Endothelial cell of umbilical vein (primary cell): Measurements from ENCODE around the gene SLFN12L. TPM values are rescaled to one million over a fixed set of nuclear protein-coding genes. Genes with fewer than 3 reads are reported as not detected.

Source experiments
- BruUV-seq: library from RNA; stranded (reverse); fragments of 400-500 nt; replicated peaks from 2 replicates; lab custom pipeline; 2021; lab: Mats Ljungman, UMichigan
- CTCF ChIA-PET: fragments of 300-600, 350-600 bp; sonication (Branson Sonifier 250); formaldehyde crosslinking; loops from one replicate; lab custom pipeline; 2021; ENCODE audit warnings: antibody characterized with exemption, inconsistent platforms; lab: Charles Lee
- POLR2A ChIA-PET: fragments of 300-600, 350-600 bp; sonication (Branson Sonifier 250); formaldehyde crosslinking; loops from one replicate; lab custom pipeline; 2021; ENCODE audit warnings: antibody characterized with exemption, inconsistent platforms; lab: Charles Lee
- DNase-seq: peaks from one replicate; pipeline ENCODE4 v3.0.0-alpha.2; 2011; ENCODE audit warnings: low read depth, low spot score
- FAIRE-seq: peaks from 2 replicates; lab custom pipeline; 2011; peaks lifted over from hg19 to GRCh38; lab: Jason Lieb, UNC
- H2AFZ ChIP-seq: 2 replicates; pipeline ENCODE4 v1.6.0; 2012; ENCODE audit warnings: low read depth, low read length, control low read depth, inconsistent platforms
- H3K27ac ChIP-seq: 2 replicates; pipeline ENCODE4 v1.5.1; 2011; ENCODE audit warnings: low read depth, mild to moderate bottlenecking, control low read depth, low read length, moderate library complexity; ENCODE audit not compliant: insufficient read depth
- H3K27me3 ChIP-seq, 2 experiments: 2 replicates each; pipeline versions ENCODE4 v1.6.0 to v1.6.1; 2011; ENCODE audit warnings: low read length in 2 of 2, mixed read lengths in 1 of 2; ENCODE audit not compliant: control insufficient read depth in 2 of 2, insufficient read depth in 2 of 2
- H3K36me3 ChIP-seq, 2 experiments: 2 replicates in 1 of 2; 3 replicates in 1 of 2; pipeline ENCODE4 v1.5.1; 2011; ENCODE audit warnings: low read length in 2 of 2, mild to moderate bottlenecking in 1 of 2, moderate library complexity in 1 of 2; ENCODE audit not compliant: control insufficient read depth in 2 of 2, insufficient read depth in 2 of 2; ENCODE audit errors: extremely low read depth in 1 of 2
- H3K4me1 ChIP-seq: 3 replicates; pipeline ENCODE4 v1.5.1; 2011; ENCODE audit warnings: mild to moderate bottlenecking, low read length; ENCODE audit not compliant: control insufficient read depth, insufficient read depth; ENCODE audit errors: extremely low read depth
- H3K4me2 ChIP-seq: 2 replicates; pipeline ENCODE4 v1.6.1; 2011; ENCODE audit warnings: low read length, control low read depth, mixed read lengths; ENCODE audit not compliant: insufficient read depth
- H3K4me3 ChIP-seq, 3 experiments: fragments of 200-600 bp in 1 of 3; sonication (generic), shearing (Covaris generic) in 1 of 3; replicated peaks in 1 of 3; 2 replicates each; pipeline ENCODE4 v1.5.1; 2011 to 2016; ENCODE audit warnings: control low read depth in 3 of 3, low read length in 3 of 3, mild to moderate bottlenecking in 2 of 3, inconsistent platforms in 1 of 3, low read depth in 1 of 3, moderate library complexity in 1 of 3; ENCODE audit not compliant: insufficient read depth in 1 of 3
- H3K79me2 ChIP-seq: 2 replicates; pipeline ENCODE4 v1.6.0; 2012; ENCODE audit warnings: low read length, inconsistent platforms; ENCODE audit not compliant: control insufficient read depth, insufficient read depth
- H3K9ac ChIP-seq: replicated peaks from 2 replicates; pipeline ENCODE3; 2011; ENCODE audit warnings: low read length, control low read depth; ENCODE audit not compliant: insufficient read depth; ENCODE audit errors: extremely low read depth
- H3K9me1 ChIP-seq: replicated peaks from 3 replicates; pipeline ENCODE4 v1.6.0; 2011; ENCODE audit warnings: mild to moderate bottlenecking, low read length; ENCODE audit not compliant: control insufficient read depth, insufficient read depth; ENCODE audit errors: extremely low read depth
- H3K9me3 ChIP-seq: replicated peaks from 2 replicates; pipeline ENCODE4 v1.5.1; 2012; ENCODE audit warnings: low read length, inconsistent platforms; ENCODE audit not compliant: control insufficient read depth, insufficient read depth
- H4K20me1 ChIP-seq: replicated peaks from 2 replicates; pipeline ENCODE3; 2011; ENCODE audit warnings: mild to moderate bottlenecking, low read length; ENCODE audit not compliant: control insufficient read depth, insufficient read depth; ENCODE audit errors: extremely low read depth
- CTCF ChIP-seq, 2 donors: IDR thresholded peaks; 1 replicate in 1 of 2; 2 replicates in 1 of 2; pipeline ENCODE4 v1.5.1; 2011; ENCODE audit warnings: low read length in 2 of 2, mild to moderate bottlenecking in 2 of 2, moderate library complexity in 2 of 2, control low read depth in 1 of 2, inconsistent platforms in 1 of 2, low read depth in 1 of 2; ENCODE audit not compliant: insufficient read depth in 1 of 2; ENCODE audit errors: extremely low read depth in 1 of 2
- FOS ChIP-seq: IDR thresholded peaks from 2 replicates; pipeline ENCODE4 v1.6.1; 2011; ENCODE audit warnings: mild to moderate bottlenecking, low read length, moderate library complexity, borderline replicate concordance; ENCODE audit not compliant: insufficient read depth
- GATA2 ChIP-seq: IDR thresholded peaks from 2 replicates; pipeline ENCODE4 v1.7.0; 2011; ENCODE audit warnings: low read depth, mild to moderate bottlenecking, moderate library complexity, mixed read lengths, low read length; ENCODE audit not compliant: insufficient read length, insufficient read depth
- JUN ChIP-seq: IDR thresholded peaks from 2 replicates; pipeline ENCODE4 v1.6.1; 2011; ENCODE audit warnings: borderline replicate concordance, low read depth; ENCODE audit not compliant: insufficient read length, insufficient read depth
- dilution Hi-C: fragments of 300-500 bp; cut with MboI; formaldehyde crosslinking; loops from one replicate; pipeline ENCODE4 v1.15.0; 2019; ENCODE audit warnings: low sequenced_read_pairs; ENCODE audit not compliant: extremely low pct_ligation_motif_present
- intact Hi-C: fragments of 100-400 bp; cut with micrococcal nuclease; formaldehyde crosslinking; loops from one replicate; pipeline ENCODE4 v1.10.0; 2022
- polyA plus RNA-seq, 4 experiments: library from polyadenylated mRNA; depleted of rRNA in 3 of 4; stranded (reverse) in 3 of 4; unstranded in 1 of 4; fragments of >200 nt; gene quantifications; 2 replicates each; pipeline versions ENCODE4 v1.2.1 to v1.2.3, GENCODE V29; 2011 to 2012; ENCODE audit warnings: missing spikeins in 1 of 4
- total RNA-seq: library from RNA; stranded (reverse); gene quantifications from 2 replicates; pipeline ENCODE4 v1.2.3, GENCODE V29; 2021
- TF ChIP-seq, protein P1 (sequence below): IDR thresholded peaks from 2 replicates; pipeline ENCODE4 v1.6.1; 2011; ENCODE audit not compliant: insufficient read depth, insufficient read length

The SLFN12L gene
- total and polyA plus RNA-seq, 2 donors (not counting 3 experiments of a cell fraction or from before 2014, with no cell fraction given) = not detected

- dilution Hi-C loops = no loop called here
- no peaks in the 10 kb centered on the region for H3K9me1 ChIP-seq
- POLR2A ChIA-PET = no interaction called here
- no peaks in the 10 kb centered on the region for H3K36me3 ChIP-seq
- H3K79me2 ChIP-seq = no peaks in the 10 kb centered on the region
- FAIRE-seq (no peak), DNase-seq (no peak)
- H2AFZ ChIP-seq = no peak overlapping the region
- peaks cover 29 to 41% of the 10 kb centered on the region in 2 experiments for H3K27me3 ChIP-seq
- no peaks in the 10 kb centered on the region for H3K4me1 ChIP-seq
- H3K4me2 ChIP-seq = no peak overlapping the region
- no peak overlapping the region for H3K9ac ChIP-seq
- intact Hi-C loops = no loop called here
- TF ChIP-seq, protein P1, sequence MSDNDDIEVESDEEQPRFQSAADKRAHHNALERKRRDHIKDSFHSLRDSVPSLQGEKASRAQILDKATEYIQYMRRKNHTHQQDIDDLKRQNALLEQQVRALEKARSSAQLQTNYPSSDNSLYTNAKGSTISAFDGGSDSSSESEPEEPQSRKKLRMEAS = no peak
- TF ChIP-seq FOS (no peak), JUN (no peak), CTCF (IDR thresholded peaks at IDR 0.05; ENCODE audit: extremely low read depth in 1 of 2, insufficient read depth in 1 of 2, low read depth in 1 of 2, low read length in 2 of 2) (no peak)
- H3K9me3 ChIP-seq = no peaks in the 10 kb centered on the region
- no peak overlapping the region for H3K4me3 ChIP-seq
- BruUV-seq = no TSS peak
- H4K20me1 ChIP-seq = no peaks in the 10 kb centered on the region
- H3K27ac ChIP-seq = no peak overlapping the region
- CTCF ChIA-PET = no interaction called here
Observed at GRCh38 chr17:35477248-35477647, 60.2 kb downstream of the SLFN12L start.

DNA sequence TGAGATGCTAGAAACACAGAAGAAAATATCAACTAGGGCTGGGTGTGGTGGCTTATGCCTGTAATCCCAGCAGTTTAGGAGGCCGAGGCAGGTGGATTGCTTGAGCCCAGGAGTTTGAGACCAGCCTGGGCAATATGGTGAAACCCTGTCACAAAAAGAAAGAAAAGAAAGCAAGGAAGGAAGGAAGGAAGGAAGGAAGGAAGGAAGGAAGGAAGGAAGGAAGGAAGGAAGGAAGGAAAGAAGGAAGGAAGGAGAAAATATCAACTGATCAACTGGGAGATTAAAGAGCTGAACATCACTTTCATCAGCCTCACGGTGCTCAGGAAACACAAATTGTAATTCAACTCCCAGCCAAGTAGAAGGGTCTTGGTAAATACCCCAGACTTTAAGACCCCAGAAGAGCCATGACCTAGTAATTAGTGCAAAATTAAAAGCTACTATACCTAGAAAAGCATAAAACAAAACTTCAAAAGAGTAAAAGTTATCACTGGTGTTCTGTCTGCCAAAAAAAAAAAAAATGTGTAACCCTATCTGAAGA lies 61.1 kb downstream of the SLFN12L start:
- Histone ChIP-seq H4K20me1 (no peaks in the 10 kb centered on the region), H3K9ac (no peak overlapping the region), H2AFZ (no peak overlapping the region), H3K4me3 (no peak overlapping the region), H3K27me3 (peaks cover 29 to 41% of the 10 kb centered on the region in 2 experiments), H3K79me2 (no peaks in the 10 kb centered on the region), H3K9me3 (no peaks in the 10 kb centered on the region), H3K4me2 (no peak overlapping the region), H3K27ac (no peak overlapping the region), H3K9me1 (no peaks in the 10 kb centered on the region), H3K36me3 (no peaks in the 10 kb centered on the region), H3K4me1 (no peaks in the 10 kb centered on the region)
- POLR2A ChIA-PET = no interaction called here
- no peak for TF ChIP-seq GATA2
- CTCF ChIA-PET = interaction anchor here (1.4 kb wide), 1 partner anchor 57 kb away, joined by 3 read pairs; no protein-coding TSS in a partner anchor
- intact Hi-C loops = no loop called here
- FAIRE-seq (no peak), DNase-seq (no peak)
- dilution Hi-C loops = no loop called here
- no TSS peak for BruUV-seq
